GF-D8 (cell line): ENCODE measurements around the gene PRKCA.

Experiments used
- DNase-seq: peaks from one replicate; lab custom pipeline; 2025; lab: John Stamatoyannopoulos, UW

PRKCA gene

GRCh38 chr17:66839616-66840015 lies 537.2 kb downstream of the PRKCA start:
- no peak for DNase-seq

- DNase-seq = no peak
Observed at GRCh38 chr17:66840061-66840460, 537.6 kb downstream of the PRKCA start.

- no peak for DNase-seq
Observed at GRCh38 chr17:66841328-66841727, 538.9 kb downstream of the PRKCA start.

GRCh38 chr17:66841744-66842143 lies 539.3 kb downstream of the PRKCA start:
- no peak for DNase-seq

GRCh38 chr17:66842505-66842904 lies 540.1 kb downstream of the PRKCA start:
- DNase-seq = no peak

GRCh38 chr17:66842959-66843358 lies 540.5 kb downstream of the PRKCA start:
- DNase-seq = no peak

- DNase-seq = no peak
Observed at GRCh38 chr17:66843627-66844026, 541.2 kb downstream of the PRKCA start.

- no peak for DNase-seq
Observed at GRCh38 chr17:66847704-66848103, 545.3 kb downstream of the PRKCA start.

GRCh38 chr17:66848496-66848895 lies 546.1 kb downstream of the PRKCA start:
- no peak for DNase-seq

- DNase-seq = no peak
Observed at GRCh38 chr17:66849032-66849655, 546.7 kb downstream of the PRKCA start.

GRCh38 chr17:66849851-66850580 lies 547.6 kb downstream of the PRKCA start:
- no peak for DNase-seq

GRCh38 chr17:66850692-66851091 lies 548.3 kb downstream of the PRKCA start:
- DNase-seq = no peak

GRCh38 chr17:66855204-66855603 lies 552.8 kb downstream of the PRKCA start:
- DNase-seq = no peak

GRCh38 chr17:66858226-66859083 lies 556.0 kb downstream of the PRKCA start:
- DNase-seq = no peak

GRCh38 chr17:66859353-66859752 lies 556.9 kb downstream of the PRKCA start:
- no peak for DNase-seq

GRCh38 chr17:66860204-66860603 lies 557.8 kb downstream of the PRKCA start:
- no peak for DNase-seq
